ENCODE data around the gene TEAD3.

The TEAD3 gene

GRCh38 chr6:35512740-35513139 lies 15.9 kb upstream of the TEAD3 start, which contains the start of gene TULP1:
Gene TULP1 (minus strand): TSS chr6:35512896. CDS start chr6:35512858, 38 bp downstream.
- TF ChIP-seq, protein P1, sequence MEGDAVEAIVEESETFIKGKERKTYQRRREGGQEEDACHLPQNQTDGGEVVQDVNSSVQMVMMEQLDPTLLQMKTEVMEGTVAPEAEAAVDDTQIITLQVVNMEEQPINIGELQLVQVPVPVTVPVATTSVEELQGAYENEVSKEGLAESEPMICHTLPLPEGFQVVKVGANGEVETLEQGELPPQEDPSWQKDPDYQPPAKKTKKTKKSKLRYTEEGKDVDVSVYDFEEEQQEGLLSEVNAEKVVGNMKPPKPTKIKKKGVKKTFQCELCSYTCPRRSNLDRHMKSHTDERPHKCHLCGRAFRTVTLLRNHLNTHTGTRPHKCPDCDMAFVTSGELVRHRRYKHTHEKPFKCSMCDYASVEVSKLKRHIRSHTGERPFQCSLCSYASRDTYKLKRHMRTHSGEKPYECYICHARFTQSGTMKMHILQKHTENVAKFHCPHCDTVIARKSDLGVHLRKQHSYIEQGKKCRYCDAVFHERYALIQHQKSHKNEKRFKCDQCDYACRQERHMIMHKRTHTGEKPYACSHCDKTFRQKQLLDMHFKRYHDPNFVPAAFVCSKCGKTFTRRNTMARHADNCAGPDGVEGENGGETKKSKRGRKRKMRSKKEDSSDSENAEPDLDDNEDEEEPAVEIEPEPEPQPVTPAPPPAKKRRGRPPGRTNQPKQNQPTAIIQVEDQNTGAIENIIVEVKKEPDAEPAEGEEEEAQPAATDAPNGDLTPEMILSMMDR (IDR thresholded peaks at IDR 0.05; ENCODE audit: extremely low read depth, insufficient read depth, missing control alignments), result no peak
- in situ Hi-C loops (cut with MboI; ENCODE audit: low pct_unique_long_range_greater_than_20kb, low sequenced_read_pairs, unreplicated experiment), result no loop called here
- DNase-seq (ENCODE audit: low spot score), result no peak

DNA sequence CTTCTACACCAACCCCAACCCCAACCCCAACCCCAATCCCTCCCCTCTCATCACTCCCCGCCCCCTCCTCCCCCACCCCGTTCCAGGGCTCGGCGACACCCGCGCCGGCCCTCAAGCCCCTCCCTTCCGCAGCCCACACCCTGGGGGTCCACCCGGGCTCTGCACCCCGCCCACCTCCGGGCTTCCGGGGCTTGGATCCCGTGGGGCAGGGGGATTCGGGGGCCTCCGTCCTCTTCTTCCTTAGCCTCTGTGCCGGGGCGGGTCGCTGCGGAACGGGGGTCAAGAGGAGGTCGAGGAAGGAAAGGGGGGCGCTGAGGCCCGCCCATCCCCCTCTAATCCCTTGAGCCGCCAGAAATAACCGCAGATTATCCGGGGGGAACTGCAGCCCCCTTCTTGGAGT lies 15.1 kb upstream of the TEAD3 start:
- in situ Hi-C loops (cut with MboI; ENCODE audit: low pct_unique_long_range_greater_than_20kb, low sequenced_read_pairs, unreplicated experiment), result no loop called here
- DNase-seq (ENCODE audit: low spot score), result peak; percentile 15
- TF ChIP-seq, protein P1 (IDR thresholded peaks at IDR 0.05; ENCODE audit: extremely low read depth, insufficient read depth, missing control alignments), result no peak

DNA sequence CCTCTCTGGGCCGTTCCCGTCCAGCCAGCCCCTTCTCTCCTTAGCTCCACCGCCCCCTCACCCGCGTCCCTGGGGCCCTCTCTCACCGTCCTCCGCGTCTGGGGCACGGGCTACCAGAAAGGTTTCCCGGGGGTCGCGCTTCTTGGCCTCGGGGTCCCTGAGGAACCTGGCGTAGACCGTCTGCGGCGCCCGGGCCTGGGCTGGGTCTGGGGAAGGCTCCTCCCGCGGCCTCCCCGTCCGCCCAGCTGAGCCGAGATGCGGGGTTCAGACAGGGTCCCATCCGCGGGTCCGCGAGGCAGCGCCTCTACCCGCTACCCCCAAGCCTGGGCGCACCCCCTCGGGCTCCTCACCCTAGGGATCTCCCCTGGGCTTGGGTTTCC lies 14.7 kb upstream of the TEAD3 start:
- DNase-seq (ENCODE audit: low spot score), result peak; percentile 20
- TF ChIP-seq, protein P1 (IDR thresholded peaks at IDR 0.05; ENCODE audit: extremely low read depth, insufficient read depth, missing control alignments), result no peak
- in situ Hi-C loops (cut with MboI; ENCODE audit: low pct_unique_long_range_greater_than_20kb, low sequenced_read_pairs, unreplicated experiment), result no loop called here

GRCh38 chr6:35510916-35511561 lies 14.2 kb upstream of the TEAD3 start:
- TF ChIP-seq, protein P1 (IDR thresholded peaks at IDR 0.05; ENCODE audit: extremely low read depth, insufficient read depth, missing control alignments), result no peak
- no peak for DNase-seq (ENCODE audit: low spot score)
- in situ Hi-C loops (cut with MboI; ENCODE audit: low pct_unique_long_range_greater_than_20kb, low sequenced_read_pairs, unreplicated experiment), result no loop called here

- in situ Hi-C loops (cut with MboI; ENCODE audit: low pct_unique_long_range_greater_than_20kb, low sequenced_read_pairs, unreplicated experiment), result no loop called here
- no peak for DNase-seq (ENCODE audit: low spot score)
- TF ChIP-seq, protein P1 (IDR thresholded peaks at IDR 0.05; ENCODE audit: extremely low read depth, insufficient read depth, missing control alignments), result no peak
Measured at GRCh38 chr6:35508542-35508941, 11.7 kb upstream of the TEAD3 start.

DNA sequence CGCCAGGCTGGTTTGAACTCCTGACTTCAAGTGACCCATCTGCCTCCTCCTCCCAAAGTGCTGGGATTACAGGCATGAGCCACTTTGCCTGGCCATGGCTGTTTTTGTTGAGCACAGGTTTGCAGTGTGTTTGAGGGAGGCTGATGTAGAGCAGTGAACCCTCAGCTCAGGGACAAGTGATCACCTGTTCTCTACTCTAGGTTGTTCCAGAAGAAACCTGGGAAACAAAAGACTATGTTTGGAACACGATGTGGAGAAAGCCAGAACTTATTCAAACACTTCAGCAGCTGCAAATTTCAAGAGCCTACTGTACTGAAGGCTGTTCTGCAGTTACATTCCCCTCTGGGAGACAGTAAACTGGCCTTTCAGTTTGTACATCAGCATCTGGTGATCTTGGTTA lies 11.1 kb upstream of the TEAD3 start:
- in situ Hi-C loops (cut with MboI; ENCODE audit: low pct_unique_long_range_greater_than_20kb, low sequenced_read_pairs, unreplicated experiment), result no loop called here
- TF ChIP-seq, protein P1 (IDR thresholded peaks at IDR 0.05; ENCODE audit: extremely low read depth, insufficient read depth, missing control alignments), result no peak
- DNase-seq (ENCODE audit: low spot score), result no peak

All from GM13977 (cell line).